Ammon's horn (tissue), 1 donor: Measurements from ENCODE around the gene BNIP5.

Experiments used
- DNase-seq: peaks from one replicate; pipeline ENCODE4 v3.0.0-alpha.2; 2016; ENCODE audit warnings: low spot score

The BNIP5 gene, protein sequence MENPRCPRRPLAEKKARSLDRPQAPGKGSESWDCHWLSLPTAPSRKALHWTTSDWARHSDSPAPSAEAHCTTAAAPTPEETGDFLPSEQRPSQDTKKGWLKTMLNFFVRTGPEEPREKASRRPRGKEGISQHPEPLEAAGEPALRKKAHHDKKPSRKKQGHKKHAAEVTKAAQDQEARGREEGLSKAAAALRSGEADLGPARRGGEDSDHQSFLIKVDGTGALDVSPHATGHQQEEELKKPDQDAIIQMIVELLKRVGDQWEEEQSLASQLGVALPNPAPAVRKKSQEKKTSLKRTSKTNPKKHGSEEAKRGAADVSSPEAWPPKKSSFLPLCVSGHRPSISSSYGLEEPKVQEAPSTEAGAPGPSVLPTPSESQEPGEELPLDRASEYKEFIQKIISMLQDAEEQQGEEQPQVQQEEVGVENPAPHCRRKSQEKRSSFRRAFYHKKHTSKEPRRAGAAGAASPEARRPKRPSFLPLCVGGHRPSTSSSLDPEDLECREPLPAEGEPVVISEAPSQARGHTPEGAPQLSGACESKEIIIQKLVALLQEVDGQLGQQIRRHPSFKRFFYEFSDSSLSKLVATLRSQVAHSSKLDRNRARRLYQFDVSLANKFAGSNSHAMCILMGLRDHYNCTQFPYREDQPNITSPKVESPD

DNA sequence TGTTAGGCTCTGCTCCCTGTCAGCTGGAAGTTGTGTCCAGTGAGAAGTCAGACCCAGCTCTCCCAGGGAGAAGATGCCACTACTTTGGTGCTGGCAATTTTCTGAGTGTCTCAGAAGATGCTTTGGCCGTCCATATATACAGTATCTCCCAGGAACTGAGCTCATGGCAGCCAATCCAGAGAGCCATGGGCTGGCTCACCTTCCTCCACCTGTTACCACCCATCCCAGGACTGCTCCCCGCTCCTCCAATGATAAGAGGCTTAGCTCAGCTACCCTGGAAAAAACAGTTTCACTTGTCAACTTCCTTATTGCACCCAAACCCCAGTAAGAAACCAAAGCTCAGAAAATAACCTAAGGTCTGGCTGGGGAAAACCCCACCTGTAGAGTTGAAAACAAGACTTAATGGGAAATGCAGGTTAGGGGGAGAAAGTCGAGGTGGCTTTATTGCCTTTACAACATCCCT is at the start of gene BNIP5:
Gene BNIP5, minus strand, starts transcription at position 110 of the 463 bp plus-strand sequence. CDS start 6,198 bp downstream, outside the sequence.
- DNase-seq = no peak

DNA sequence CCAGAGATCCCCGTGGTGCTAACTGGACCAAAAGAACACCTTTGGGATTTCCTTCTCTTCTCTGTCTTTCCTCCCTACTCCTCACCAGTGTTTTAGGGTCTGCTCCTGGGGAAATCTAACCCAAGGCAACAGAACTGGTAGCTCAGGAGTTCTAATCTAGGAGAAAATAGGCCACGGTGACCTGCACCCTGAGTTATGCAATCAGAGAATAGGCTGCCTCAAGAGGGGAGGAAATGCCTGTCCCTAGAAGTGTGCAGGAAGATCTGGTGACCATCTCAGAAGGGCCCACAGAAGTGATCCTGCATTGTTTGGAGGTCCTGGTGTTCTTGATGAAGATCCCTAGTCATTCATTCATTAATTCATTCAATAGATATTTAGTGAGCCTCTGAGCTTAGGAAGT is 47.4 kb upstream of the BNIP5 start:
- DNase-seq = no peak

DNA sequence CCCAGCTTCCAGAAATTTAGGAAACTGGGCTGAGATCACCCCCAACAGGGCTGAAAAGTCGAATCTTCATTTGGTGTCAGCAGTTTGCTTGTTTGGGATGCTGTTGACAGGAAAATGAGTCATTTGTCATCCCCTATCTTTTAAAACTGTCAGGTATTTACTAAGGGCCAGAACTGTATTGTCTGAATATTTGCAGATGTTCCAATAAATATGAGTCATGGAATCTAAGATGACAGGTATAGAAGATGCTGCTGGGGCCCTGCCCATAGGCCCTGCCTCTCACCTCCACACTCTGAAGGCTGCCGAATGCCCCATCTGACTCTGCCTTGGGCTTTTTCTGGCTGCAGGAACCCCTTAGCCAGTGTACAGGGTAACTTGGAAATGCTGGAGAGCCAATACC is 46.9 kb upstream of the BNIP5 start:
- DNase-seq = no peak

DNA sequence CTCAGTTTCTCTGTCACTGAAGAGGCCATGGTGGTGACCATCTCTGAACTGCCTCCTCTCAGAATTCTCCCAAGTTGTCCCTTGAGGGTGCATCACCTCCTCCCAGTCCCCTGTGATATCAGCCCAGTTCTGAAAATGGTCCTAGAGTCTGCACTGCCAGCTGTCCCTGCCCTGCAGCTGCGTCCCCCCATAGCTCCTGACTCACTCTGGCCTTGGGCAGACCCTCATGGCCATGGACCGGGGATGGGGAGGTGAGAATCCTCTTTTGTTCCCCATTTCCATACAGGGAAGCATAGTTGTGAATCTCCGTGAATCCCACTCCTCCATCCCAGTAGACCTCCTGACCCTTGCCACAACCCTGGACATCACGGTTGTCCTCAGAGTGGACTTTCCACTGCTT is 46.3 kb upstream of the BNIP5 start:
- no peak for DNase-seq

DNA sequence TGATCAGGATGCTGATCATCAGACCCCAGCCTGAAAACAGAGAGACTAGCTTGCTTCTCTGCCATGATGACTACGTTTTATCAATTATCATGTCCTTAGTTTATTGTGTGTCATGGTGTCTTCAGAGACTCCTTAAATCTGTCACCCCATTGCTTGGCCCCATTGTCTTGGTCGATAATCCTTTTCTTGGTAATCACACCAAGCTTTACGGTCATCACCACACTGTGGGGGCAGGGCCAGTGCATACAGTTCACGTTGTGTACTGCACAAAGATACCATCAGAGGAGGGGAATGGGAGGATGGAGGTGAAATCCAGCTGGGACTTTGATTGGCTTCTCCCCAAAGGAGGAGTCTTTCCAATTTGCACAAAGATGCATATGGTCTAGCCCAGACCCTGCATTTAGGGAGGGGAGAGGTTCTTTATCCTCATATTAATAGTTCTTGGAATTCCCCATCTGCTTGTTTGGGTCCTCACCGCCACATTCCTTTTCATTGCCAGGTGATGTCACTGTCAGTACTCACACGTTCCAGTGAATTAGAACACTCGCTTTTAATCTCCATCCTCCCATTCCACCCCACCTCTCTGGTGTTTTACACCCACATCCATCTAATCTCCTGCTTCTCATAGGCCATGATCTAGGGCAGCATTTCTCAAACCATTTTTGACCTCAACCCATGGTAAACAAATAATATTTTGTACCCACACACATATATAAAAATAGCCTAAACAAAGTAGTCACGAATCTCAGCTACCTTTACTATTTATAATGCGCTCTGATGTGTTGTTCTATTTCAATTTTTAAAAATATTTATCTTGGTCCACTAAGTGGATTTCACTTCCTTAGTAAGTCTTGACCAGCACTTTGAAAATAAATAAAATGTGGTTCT is 45.1 kb upstream of the BNIP5 start:
- no peak for DNase-seq

DNA sequence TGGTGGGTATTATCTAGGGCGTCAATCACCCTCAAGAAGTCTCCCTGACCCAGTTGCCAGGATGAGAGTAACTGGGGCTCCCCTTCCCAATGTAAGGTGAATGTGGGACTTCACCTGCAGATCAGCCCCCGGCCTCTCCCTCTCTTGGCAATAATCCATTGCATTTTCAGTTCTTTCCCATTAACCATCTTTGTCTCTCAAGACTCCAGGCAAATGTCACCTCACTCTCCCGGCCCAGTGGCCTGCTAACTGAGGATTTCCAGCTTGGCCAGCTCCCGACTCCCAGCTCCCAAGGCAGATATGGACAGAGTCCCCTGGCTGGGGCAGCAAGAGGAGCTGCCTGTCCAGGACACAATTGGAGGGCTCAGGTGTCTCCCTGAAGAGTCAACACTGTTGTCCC is 43.5 kb upstream of the BNIP5 start:
- DNase-seq = no peak

DNA sequence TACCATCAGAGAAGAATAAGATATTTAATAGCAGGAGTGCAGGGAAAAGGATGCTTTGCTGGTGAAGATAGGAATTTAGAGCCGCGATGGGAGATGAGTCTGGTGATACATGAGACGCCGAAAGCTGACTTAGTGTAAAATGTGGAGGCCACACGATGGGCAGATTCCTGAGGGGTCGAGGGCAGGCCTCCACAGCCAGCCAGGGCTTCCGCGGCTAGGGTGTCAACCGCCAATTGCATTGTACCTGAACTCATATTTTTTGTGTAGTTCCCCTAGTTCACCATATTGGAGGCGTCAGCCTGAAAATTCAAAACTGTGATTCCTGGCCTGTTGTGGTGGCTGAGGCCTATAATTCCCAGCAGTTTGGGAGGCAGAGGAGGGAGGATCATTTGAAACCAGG is 42.2 kb upstream of the BNIP5 start:
- DNase-seq = no peak

DNA sequence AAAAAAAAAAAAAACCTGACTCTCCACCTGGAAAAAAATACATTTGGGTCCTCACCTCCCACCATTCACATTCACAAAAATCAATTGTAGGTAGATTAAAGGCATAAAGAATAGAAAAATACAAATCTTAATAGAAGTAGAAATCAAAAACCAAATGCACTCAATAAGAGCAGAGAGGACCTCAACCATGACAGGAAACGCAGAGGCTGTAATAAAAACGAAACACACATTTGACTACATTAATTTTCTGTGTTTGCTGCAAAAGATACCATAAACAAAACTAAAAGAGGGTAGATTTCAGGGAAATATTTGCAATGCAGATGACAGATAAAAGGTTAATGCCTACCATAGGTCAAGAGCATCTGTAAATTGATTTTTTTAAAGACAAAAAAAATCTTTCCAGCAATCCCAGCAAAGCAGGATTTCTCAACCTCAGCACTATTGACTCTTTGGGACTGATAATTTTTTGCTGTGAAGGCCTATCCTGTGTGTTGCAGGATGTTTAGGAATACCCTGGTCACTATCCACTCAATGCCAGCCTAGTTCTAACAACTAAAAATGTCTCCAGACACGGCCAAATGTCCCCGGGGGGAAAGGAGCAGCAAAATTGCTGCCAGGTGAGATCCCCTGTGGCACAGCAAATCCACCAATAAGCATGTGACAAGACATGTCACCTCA is 41.7 kb upstream of the BNIP5 start:
- DNase-seq = no peak

DNA sequence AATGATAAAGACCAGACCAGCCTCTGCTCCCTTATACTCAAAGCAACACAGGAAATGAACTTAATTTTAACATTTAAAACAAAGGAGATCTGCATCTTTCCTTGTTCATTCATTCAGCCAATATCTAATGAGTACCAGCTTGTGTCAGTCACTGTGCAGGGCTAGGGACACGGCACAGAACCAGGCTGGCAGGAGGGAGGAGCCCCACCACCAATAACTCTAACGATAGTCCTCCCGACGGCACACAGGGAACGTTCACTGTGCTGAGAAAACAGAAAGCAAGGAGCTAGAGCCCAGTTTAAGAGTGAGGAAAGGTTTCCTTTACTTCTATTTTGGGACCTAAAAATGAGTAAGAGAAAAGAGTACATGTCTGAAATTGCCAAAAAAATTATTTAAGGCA is 40.9 kb upstream of the BNIP5 start:
- no peak for DNase-seq

DNA sequence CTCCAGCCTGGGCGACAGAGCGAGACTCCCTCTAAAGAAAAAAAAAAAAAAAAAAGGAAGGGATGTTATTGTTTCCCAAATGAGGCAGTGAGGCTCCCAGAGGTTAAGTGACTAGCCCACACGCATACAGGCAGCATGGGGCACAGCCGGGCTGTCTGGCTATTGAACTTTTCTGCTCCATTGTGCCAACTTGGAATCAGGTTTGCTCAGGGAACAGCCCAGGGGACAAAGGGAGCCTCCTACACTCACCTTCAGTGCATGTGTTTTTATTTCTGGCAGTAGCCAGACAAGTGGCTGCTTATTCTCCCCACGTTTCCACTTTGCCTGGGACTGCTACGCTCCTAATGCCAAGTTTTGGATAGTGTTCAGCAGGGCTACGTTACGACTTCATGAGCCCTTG is 40.1 kb upstream of the BNIP5 start:
- no peak for DNase-seq

DNA sequence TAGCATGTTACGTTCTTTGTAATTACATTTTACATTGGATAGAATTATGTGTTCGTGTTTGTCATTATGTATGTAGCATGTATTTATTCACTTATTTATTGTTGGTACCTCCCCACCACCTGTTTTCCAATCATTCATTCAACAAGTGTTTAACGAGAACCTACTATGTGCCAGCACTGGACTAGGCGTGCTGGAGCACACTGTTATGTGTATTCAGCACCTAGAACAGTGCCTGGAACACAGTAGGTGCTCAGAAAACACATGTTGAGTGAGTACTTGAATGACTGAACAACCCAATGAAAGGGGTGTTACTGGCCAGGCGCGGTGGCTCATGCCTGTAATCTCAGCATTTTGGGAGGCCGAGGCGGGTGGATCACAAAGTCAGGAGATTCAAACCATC is 39.5 kb upstream of the BNIP5 start:
- no peak for DNase-seq

DNA sequence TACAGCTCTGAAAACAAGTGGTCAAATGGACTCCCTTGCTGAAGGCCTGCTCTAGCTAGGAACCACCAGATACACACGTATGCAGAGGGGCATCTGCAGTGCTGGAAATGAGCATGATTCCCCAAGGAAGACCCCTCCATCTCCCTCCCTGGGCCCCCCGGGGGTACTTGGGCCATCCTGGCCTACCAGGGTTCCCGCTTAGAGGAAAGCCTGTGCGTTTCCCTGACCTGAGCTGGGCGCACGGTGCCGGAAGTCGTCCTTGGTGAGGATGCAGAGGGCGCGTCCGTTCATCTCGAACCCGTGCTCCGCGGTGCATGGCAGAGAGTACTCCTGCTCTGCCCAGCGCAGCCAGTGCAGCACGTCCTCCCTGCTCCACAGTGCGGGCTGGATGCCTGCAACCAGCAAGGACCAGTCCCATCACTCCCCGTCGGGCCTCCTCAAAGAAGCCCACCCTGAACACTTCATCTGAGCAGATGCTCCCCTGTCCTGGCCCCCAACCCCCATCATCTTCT is 39.0 kb upstream of the BNIP5 start:
- DNase-seq = no peak

DNA sequence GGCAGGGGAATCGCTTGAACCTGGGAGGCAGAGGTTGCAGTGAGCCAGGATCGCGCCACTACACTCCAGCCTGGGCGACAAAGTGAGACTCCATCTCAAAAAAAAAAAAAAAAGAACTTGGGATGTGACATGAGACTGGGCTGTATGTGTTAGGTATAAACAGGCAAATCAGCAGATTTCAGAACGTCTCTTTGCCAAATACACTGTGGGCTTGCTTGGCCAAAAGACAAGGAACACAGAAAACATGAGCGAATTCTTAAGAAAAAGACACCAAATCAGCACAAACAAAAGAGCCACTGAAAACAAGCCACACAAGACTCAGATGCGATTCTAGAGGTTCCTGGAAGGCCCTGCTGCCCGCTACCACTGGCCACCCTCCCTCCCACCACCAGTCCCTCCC is 38.3 kb upstream of the BNIP5 start:
- no peak for DNase-seq

DNA sequence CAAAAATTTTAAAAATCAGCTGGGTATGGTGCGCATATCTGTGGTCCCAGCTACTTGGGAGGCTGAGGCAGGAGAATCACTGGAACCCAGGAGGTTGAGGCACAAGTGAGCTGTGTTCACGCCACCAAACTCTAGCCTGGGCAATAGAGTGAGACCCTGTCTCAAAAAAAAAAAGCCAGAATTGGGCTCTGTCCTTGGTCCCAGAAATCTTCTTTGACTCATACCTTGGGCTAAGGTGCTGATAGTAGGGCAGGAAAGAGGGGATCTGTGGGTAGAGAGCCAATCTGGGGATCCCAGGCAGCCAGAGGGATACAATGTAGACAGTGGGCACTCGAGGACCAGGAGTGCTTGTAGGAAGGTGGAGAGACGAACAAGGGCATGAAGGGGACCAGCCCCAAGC is 37.5 kb upstream of the BNIP5 start:
- DNase-seq = no peak

DNA sequence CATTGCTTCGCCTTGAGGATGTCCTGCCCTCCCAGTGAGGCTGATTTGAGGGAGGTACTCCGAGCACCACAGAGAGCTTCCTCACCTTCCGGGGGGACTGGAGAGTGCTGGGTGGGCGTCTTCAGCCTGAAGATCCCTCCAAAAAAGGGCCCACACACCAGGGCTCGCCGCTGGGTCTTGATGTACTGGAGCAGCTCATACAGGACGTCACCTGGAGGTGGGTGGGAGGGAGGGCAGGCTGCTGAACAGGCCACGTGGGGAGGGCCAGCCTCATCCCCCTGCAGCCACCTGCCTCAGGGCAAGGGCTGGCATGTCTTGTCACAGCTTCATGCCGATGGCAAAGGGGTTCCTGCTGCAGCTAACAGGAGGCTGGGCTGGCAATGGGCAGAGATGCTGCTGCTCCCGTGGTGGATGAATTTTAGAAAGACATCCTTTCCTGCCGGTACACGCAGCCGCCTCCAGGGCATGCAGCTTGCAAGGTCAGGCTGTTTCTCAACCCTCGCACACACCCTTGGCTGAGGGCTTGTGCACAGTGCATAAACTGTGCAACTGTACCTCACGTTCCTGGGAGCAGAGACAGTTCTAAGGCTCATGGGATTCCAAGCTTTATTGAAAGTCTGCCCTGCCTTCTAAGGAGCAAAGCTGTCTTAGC is 36.8 kb upstream of the BNIP5 start:
- no peak for DNase-seq

DNA sequence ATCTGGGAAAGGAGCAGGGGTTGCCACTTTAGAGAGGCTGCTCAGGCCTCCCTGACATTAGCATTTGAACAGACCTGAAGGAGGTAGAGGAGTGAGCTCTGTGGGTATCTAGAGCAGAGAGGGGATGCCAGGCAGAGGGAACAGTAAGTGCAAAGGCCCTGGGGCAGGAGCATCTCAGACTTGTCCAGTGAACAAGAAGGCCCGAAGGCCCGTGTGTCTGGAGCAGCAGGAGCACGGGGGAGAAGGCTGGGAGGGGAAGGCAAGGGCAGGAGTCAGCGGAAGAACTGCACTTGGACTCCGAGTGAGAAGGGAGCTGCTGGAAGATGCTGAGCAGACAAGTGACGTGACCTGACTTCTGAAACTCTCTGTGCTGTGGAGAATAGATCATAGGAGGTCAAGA is 35.4 kb upstream of the BNIP5 start:
- DNase-seq = no peak

DNA sequence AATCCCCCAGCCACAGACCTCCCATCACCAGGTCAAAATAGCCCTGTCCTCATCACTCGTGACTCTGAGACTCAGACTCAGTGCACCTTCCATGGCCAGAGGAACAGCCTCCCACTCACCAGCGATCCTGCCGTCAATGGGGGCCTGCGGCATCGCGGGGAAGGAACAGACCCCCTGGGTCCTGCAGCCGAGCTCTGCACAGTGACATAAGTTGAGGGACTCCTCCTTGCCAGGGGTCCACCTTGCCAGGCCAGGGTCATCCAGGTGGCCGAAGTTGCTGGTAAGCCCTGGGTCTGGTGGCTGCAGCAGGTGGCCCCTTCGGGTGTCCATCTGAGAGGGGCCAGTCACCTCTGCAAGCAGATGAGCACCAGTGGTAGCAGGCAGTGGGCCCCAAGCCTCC is 34.5 kb upstream of the BNIP5 start:
- no peak for DNase-seq

DNA sequence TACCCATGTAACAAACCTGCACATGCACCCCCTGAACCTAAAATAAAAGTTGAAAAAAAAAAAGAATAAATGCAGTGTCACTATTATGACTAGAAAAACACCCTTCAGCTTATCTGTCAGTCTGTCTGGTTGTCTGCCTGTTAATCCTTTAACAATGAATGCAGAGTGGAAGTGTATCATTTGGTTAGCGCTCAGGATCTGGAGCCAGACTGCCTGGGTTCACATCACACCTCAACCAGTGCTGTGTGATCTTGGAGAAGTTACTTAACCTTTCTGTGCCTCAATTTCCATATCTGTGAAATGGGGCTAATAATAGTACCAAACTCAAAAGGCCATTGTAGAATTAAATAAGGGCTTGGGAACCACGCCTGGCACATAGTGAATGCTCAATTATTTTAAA is 34.0 kb upstream of the BNIP5 start:
- DNase-seq = no peak

DNA sequence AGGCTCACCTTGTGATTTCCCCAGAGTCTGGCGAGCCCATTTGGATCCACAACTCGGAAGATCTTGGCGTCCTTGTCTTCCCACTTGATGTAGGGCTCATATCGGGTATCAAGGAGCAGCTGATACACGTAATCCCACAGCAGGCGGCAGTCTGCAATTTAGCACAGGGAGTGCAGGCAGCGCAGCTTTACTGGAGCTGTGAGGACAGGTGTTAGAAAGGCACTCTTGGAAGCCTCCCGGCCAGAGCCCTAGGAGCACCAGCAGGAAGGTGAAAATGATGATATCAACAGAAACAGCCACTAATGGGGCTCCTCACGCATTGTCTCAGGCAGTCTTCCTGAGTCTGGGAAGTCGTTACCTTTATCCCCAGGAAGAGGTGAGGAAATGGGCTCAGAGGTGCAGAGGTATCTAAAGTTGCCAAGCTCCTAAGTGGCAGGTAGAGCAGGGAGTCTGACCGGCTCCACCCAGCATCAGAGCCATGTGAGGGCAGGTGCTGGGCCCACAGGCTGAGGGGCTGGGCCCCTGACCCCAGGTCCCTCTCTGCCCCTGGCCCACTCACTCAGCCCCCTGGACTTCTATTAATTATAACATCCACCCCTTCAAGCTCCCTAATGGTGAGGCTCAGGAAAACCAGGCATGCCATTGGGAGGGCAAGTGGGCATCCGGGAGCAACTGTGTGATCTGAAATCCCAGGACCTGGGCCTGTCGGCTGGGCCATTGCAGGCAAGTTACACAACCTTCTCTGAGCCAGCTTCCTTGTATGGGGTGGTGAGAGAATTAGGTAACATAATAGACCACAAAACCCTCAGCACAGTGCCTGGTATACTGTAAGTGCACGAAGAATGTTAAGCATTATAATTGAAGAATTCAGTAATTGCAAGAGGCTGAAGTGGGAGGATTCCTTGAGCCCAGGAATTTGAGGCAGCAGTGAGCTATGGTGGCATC is 32.5 kb upstream of the BNIP5 start:
- DNase-seq = no peak

DNA sequence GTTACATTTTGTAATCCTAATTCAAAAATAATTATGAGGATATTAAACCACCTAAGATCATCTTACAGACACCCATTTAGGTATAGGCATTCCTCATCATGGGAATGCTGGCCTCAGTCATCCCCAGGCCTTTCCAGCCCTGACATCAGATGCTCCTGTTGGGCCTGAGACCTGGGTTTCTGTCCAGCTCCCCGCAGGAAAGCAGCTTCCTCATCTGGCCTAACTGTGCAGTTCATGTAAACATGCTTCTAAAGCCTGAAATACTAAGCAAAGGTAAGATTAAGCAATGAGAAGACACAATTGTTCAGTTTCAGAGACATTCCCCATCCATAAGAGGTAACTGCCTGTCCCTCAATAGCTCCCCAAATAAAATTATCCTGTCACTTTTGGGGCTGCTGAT is 31.7 kb upstream of the BNIP5 start:
- no peak for DNase-seq
